22Rv1 (cell line): ENCODE data around the gene ELOVL6.
"Not testable (repeated sequence)": the region's sequence is repeated elsewhere in the genome, so short reads cannot be mapped to it uniquely, and the experiment has no call there.

ENCODE experiments used
- ZFX ChIP-seq: fragments of 450-650 bp; IDR thresholded peaks from 2 replicates; pipeline ENCODE4 v1.6.1; 2017; ENCODE audit warnings: antibody characterized with exemption, borderline replicate concordance
- TF ChIP-seq, protein P1 (sequence below): fragments of 450-650 bp; IDR thresholded peaks from 2 replicates; pipeline ENCODE4 v1.5.1; 2017; ENCODE audit warnings: mild to moderate bottlenecking

- TF ChIP-seq, protein P1, sequence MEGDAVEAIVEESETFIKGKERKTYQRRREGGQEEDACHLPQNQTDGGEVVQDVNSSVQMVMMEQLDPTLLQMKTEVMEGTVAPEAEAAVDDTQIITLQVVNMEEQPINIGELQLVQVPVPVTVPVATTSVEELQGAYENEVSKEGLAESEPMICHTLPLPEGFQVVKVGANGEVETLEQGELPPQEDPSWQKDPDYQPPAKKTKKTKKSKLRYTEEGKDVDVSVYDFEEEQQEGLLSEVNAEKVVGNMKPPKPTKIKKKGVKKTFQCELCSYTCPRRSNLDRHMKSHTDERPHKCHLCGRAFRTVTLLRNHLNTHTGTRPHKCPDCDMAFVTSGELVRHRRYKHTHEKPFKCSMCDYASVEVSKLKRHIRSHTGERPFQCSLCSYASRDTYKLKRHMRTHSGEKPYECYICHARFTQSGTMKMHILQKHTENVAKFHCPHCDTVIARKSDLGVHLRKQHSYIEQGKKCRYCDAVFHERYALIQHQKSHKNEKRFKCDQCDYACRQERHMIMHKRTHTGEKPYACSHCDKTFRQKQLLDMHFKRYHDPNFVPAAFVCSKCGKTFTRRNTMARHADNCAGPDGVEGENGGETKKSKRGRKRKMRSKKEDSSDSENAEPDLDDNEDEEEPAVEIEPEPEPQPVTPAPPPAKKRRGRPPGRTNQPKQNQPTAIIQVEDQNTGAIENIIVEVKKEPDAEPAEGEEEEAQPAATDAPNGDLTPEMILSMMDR, result not testable (repeated sequence)
- not testable (repeated sequence) for TF ChIP-seq ZFX
Measured at GRCh38 chr4:110217181-110217580, 18.8 kb upstream of the ELOVL6 start.
